ENCODE data around the gene PRCP. TPM values are rescaled to one million over a fixed set of nuclear protein-coding genes. Genes with fewer than 3 reads are reported as not detected.

Gene PRCP
- total RNA-seq, result 121 TPM

DNA sequence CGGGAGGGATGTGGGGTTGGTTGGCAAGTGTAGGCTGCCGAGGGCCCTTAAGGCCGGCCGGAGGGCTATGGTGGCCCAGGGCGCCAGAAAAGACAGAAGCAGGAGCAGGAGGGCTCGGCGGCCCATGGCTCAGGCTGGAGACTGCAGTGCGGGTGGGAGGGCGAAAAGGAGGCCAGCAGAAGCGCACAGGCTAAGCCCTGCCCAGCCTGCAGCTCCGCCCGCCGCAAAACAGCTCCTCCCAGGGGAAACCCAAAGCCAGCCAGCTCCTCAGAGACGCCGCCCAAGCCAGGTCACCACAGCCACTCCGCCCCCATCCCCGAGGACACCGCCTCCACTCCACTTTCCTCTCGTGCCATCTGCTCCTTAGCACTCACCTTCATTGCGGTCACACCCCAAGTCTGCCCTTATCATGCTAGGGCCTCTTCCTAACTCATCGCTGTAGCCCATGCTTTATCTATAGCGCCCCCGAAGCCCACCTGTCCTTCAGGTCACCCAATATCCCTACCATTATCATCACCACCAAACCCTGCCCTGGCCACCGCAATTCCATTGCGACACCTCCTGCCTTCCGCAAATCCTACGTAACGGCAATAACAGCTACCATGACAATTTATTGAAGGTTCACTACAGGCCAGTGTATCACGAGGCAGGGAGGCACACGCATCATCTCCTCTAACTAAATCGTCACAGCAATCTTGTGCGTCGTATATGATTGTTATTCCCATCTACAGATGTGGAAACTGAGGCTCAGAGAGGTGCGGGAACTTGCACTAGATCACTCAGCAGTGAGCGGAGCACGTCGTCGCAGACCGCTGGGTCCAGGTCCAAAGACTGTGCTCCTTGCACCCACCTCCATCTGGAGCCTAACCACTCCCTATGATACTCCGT, at the start of gene PRCP:
TSS of gene PRCP (minus strand) at position 154 of the 888 bp plus-strand sequence. CDS start at position 126, 28 bp downstream.

GRCh38 chr11:82901165-82901921, 1.1 kb upstream of the PRCP start, which contains the start of gene DDIAS:
Gene DDIAS (plus strand): TSS chr11:82901736. CDS start chr11:82914739, 13,003 bp downstream.

Other genes starting within 250 kb of the PRCP start
- 5.0 TPM for gene FAM181B, start 166.6 kb downstream of the PRCP start, total RNA-seq
- 4.6 TPM for gene DDIAS, start 1.3 kb upstream of the PRCP start, total RNA-seq
- gene RAB30, start 171.5 kb upstream of the PRCP start, total RNA-seq, result 16.3 TPM

Measured in metanephros (tissue), 1 donor.